Measurements from ENCODE around the gene HAPLN3.

Gene HAPLN3

GRCh38 chr15:88911766-88912118, 16.4 kb upstream of the HAPLN3 start:
- no peak for DNase-seq (ENCODE audit: low read depth in 1 of 2, low spot score in 1 of 2)

GRCh38 chr15:88909956-88910831, 14.8 kb upstream of the HAPLN3 start:
- DNase-seq (ENCODE audit: low read depth in 1 of 2, low spot score in 1 of 2), result no peak

- no peak for DNase-seq (ENCODE audit: low read depth in 1 of 2, low spot score in 1 of 2)
These were observed 13.6 kb upstream of the HAPLN3 start for GRCh38 chr15:88908697-88909621.

- DNase-seq (ENCODE audit: low read depth in 1 of 2, low spot score in 1 of 2), result no peak
These were observed 12.8 kb upstream of the HAPLN3 start for GRCh38 chr15:88908123-88908522.

GRCh38 chr15:88907111-88907510, 11.8 kb upstream of the HAPLN3 start:
- no peak for DNase-seq (ENCODE audit: low read depth in 1 of 2, low spot score in 1 of 2)

- DNase-seq (ENCODE audit: low read depth in 1 of 2, low spot score in 1 of 2), result no peak
These were observed 11.2 kb upstream of the HAPLN3 start for GRCh38 chr15:88906551-88906950.

GRCh38 chr15:88906130-88906529, 10.8 kb upstream of the HAPLN3 start:
- DNase-seq (ENCODE audit: low read depth in 1 of 2, low spot score in 1 of 2), result no peak

GRCh38 chr15:88905576-88905975, 10.2 kb upstream of the HAPLN3 start:
- DNase-seq (ENCODE audit: low read depth in 1 of 2, low spot score in 1 of 2), result no peak

GRCh38 chr15:88904624-88905327, 9.4 kb upstream of the HAPLN3 start:
- DNase-seq (ENCODE audit: low read depth in 1 of 2, low spot score in 1 of 2), result peak; percentile 85 to 86

GRCh38 chr15:88904257-88904623, 8.9 kb upstream of the HAPLN3 start:
- DNase-seq (ENCODE audit: low read depth in 1 of 2, low spot score in 1 of 2), result no peak

GRCh38 chr15:88902846-88903245, 7.5 kb upstream of the HAPLN3 start:
- no peak for DNase-seq (ENCODE audit: low read depth in 1 of 2, low spot score in 1 of 2)

GRCh38 chr15:88902221-88902835, 7.0 kb upstream of the HAPLN3 start:
- DNase-seq (ENCODE audit: low read depth in 1 of 2, low spot score in 1 of 2), result no peak

- no peak for DNase-seq (ENCODE audit: low read depth in 1 of 2, low spot score in 1 of 2)
These were observed 6.3 kb upstream of the HAPLN3 start for GRCh38 chr15:88901508-88902220.

- no peak for DNase-seq (ENCODE audit: low read depth in 1 of 2, low spot score in 1 of 2)
These were observed 5.7 kb upstream of the HAPLN3 start for GRCh38 chr15:88900982-88901418.

GRCh38 chr15:88900309-88900981, 5.1 kb upstream of the HAPLN3 start:
- DNase-seq (ENCODE audit: low read depth in 1 of 2, low spot score in 1 of 2), result no peak

- no peak for DNase-seq (ENCODE audit: low read depth in 1 of 2, low spot score in 1 of 2)
These were observed 3.9 kb upstream of the HAPLN3 start for GRCh38 chr15:88899251-88899650.

GRCh38 chr15:88898736-88899135, 3.4 kb upstream of the HAPLN3 start:
- DNase-seq (ENCODE audit: low read depth in 1 of 2, low spot score in 1 of 2), result no peak

- peak; percentile 66 to 70 for DNase-seq (ENCODE audit: low read depth in 1 of 2, low spot score in 1 of 2)
These were observed 2.3 kb upstream of the HAPLN3 start for GRCh38 chr15:88897456-88898194.

GRCh38 chr15:88897142-88897455, 1.8 kb upstream of the HAPLN3 start:
- DNase-seq (ENCODE audit: low read depth in 1 of 2, low spot score in 1 of 2), result no peak

Data from stimulated activated CD4-positive, alpha-beta T cell treated with anti-CD3 and anti-CD28 coated beads, Interleukin-15, amount 100 ng/mL, for 1 hour (primary cell).